Measurements from ENCODE around the gene HDAC4. TPM values are rescaled to one million over a fixed set of nuclear protein-coding genes. Genes with fewer than 3 reads are reported as not detected.
A peak's percentile ranks its signal among the peaks of the same experiment; 100 is the strongest.

HDAC4 gene
- total RNA-seq, 1 donor from 2014 or later: 39.0 TPM

DNA sequence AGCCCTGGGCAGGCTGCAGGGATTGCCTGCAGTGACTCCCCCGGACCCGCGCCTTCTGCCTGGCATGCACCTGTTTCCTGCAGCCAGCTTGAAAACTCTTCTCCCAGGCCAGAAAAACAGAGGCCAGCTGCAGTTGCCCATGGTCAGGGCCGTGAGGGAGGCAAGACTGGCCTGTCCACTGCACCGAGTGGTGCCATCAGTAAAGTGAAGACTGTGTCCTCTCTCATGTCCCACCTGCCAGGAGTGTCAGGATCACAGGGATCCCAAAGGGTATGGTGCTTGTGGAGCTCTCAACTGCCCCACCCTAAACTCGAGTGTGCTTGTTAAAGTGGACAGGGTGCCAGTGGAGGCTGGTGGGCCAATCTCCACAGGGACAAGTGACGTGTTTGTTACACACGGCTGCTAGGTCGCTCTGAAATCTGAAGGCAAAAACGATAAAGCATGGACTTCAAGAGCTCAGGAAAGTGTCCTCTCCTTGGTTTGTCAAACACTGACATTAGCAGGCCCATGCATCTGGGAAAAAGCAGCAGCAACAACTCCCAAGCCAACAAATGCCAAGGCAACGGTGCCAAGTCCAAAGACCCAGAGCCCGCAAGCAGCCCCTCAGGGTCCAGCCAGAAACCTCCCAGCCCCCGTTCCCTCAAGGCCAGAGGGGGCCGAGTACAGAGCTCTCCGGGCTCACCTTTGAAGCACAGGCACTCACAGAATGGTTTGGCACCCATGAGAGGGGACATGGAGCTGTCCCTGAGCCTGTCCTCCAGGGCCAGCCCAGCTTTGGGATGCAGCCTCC, 213.2 kb downstream of the HDAC4 start:
- H3K36me3 Mint-ChIP-seq: no peaks in the 10 kb centered on the region
- H3K27ac Mint-ChIP-seq: no peak overlapping the region

DNA sequence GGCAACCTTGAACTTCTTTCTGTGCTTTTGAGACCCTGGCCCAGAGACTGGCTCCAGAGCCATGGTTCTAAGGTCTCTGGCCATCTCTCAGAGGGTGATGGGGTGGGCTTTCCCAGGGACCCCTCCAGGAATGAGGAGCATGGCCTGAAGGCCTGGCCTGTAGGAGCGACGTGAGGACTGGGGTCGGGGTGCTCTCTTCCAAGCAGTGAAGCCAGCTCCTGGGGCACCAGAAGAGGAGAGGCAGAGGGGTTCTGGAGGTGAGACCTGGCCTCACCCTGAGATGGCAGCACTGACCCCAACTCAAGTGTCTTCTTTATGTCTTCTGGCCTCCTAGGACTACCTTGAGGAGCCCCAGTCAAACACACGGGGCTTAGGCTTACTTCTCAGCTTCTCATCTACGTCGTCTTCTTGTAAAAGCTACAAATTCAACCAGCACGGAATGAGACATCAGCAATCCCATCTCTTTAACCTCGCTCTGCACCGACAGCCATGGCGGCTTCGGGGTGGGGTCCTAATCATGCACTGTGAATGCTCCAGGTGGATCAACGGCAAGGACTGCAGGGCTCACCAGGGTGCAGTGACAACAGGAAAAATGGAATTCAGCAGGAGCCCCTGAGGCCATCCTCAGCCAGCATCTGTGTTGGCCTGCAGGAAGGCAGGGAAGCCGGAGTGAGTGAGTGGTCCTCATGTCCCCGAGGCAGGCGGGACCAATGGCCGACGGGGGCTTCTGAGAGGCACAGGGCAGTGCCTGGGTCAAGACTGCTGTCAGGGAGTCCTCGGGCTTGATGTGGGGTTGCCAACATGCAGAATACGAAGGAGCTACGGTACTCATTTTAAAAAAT, 214.1 kb downstream of the HDAC4 start:
- Mint-ChIP-seq H3K36me3 (no peaks in the 10 kb centered on the region), H3K9me3 (no peaks in the 10 kb centered on the region), H3K27ac (no peak overlapping the region), H3K27me3 (no peaks in the 10 kb centered on the region), H3K4me1 (ENCODE audit: unreplicated experiment) (peaks cover 21% of the 10 kb centered on the region), H3K4me3 (no peak overlapping the region)
- TF ChIP-seq, protein P1, sequence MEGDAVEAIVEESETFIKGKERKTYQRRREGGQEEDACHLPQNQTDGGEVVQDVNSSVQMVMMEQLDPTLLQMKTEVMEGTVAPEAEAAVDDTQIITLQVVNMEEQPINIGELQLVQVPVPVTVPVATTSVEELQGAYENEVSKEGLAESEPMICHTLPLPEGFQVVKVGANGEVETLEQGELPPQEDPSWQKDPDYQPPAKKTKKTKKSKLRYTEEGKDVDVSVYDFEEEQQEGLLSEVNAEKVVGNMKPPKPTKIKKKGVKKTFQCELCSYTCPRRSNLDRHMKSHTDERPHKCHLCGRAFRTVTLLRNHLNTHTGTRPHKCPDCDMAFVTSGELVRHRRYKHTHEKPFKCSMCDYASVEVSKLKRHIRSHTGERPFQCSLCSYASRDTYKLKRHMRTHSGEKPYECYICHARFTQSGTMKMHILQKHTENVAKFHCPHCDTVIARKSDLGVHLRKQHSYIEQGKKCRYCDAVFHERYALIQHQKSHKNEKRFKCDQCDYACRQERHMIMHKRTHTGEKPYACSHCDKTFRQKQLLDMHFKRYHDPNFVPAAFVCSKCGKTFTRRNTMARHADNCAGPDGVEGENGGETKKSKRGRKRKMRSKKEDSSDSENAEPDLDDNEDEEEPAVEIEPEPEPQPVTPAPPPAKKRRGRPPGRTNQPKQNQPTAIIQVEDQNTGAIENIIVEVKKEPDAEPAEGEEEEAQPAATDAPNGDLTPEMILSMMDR (conservative IDR thresholded peaks at IDR 0.05): no peak
- DNase-seq (ENCODE audit: extremely low spot score, unreplicated experiment): peak; percentile 53

More for the DNA sequence above, 213.2 kb downstream of the HDAC4 start:
- no peak overlapping the region for H3K4me3 Mint-ChIP-seq
- H3K27me3 Mint-ChIP-seq: no peaks in the 10 kb centered on the region
- TF ChIP-seq, protein P1 (conservative IDR thresholded peaks at IDR 0.05): no peak
- peak; percentile 51 for DNase-seq (ENCODE audit: extremely low spot score, unreplicated experiment)
- no peaks in the 10 kb centered on the region for H3K9me3 Mint-ChIP-seq
- peaks cover 19% of the 10 kb centered on the region for H3K4me1 Mint-ChIP-seq (ENCODE audit: unreplicated experiment)

DNA sequence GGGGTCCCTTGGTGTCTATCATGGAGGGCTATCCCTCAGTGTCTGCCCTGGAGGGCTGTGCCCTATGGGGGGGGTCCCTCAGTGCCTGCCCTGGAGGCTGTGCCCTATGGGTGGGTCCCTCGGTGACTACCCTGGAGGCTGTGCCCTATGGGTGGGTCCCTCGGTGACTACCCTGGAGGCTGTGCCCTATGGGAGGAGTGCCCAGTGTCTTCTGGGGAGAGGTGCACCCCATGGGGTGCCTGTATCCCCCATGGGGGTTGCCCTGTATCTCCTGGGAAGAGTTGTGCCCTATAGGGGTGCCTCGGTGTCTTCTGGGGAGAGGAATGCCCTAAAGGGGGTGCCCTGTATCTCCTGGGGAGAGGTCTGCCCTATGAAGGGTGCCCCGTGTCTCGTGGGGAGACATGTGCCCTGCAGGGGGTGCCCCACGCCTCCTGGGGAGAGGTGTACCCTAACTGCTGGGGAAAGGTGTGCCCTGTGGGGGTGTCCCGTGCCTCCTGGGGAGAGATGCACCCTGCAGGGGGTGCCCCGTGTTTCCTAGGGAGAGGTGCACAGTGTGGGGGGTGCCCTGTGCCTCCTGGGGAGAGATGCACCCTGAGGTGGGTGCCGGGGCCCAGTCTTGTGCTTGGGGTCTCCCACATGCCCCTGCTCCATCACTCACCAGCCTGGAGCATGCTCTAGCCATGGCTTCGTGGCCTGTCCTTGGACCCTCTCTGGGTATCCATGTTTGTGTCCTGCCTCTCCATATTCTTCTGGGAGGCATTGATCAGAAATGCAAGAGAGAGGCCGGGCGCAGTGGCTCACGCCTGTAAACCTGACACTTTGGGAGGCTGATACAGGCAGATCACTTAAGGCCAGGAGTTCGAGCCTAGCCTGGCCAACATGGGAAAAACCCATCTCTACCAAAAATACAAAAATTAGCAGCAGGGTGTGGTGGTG, 215.6 kb downstream of the HDAC4 start:
- peak; percentile 65 for DNase-seq (ENCODE audit: extremely low spot score, unreplicated experiment)
- Mint-ChIP-seq H3K9me3 (no peaks in the 10 kb centered on the region), H3K4me1 (ENCODE audit: unreplicated experiment) (peaks cover 25% of the 10 kb centered on the region), H3K4me3 (no peak overlapping the region), H3K27ac (no peak overlapping the region), H3K27me3 (no peaks in the 10 kb centered on the region), H3K36me3 (no peaks in the 10 kb centered on the region)
- TF ChIP-seq, protein P1 (conservative IDR thresholded peaks at IDR 0.05): no peak

DNA sequence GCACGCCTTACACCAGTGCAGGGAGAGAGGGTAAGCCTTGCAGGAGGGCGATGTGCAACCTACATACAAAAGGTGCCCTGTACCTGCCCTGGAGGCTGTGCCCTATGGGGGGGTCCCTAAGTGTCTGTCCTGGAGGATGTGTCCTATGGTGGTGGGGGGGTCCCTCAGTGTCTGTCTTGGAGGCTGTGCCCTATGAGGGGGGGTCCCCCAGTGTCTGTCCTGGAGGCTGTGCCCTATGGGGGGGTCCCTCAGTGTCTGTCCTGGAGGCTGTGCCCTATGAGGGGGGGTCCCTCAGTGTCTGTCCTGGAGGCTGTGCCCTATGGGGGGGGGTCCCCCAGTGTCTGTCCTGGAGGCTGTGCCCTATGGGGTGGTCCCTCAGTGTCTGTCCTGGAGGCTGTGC, 216.6 kb downstream of the HDAC4 start:
- Mint-ChIP-seq H3K27me3 (no peaks in the 10 kb centered on the region), H3K27ac (peak overlapping the region; percentile 99), H3K4me3 (no peak overlapping the region), H3K4me1 (ENCODE audit: unreplicated experiment) (peaks cover 25% of the 10 kb centered on the region), H3K36me3 (no peaks in the 10 kb centered on the region), H3K9me3 (no peaks in the 10 kb centered on the region)
- TF ChIP-seq, protein P1 (conservative IDR thresholded peaks at IDR 0.05): no peak
- DNase-seq (ENCODE audit: extremely low spot score, unreplicated experiment): no peak

Data from type B pancreatic cell (in vitro differentiated cells).